Astrocyte (in vitro differentiated cells and primary cell): ENCODE measurements around the gene ASB18. TPM values are rescaled to one million over a fixed set of nuclear protein-coding genes. Genes with fewer than 3 reads are reported as not detected.
A peak's percentile ranks its signal among the peaks of the same experiment; 100 is the strongest.

Experiments
- DNase-seq: peaks from one replicate; pipeline ENCODE4 v3.0.0-alpha.2; 2010; ENCODE audit warnings: low read depth
- FAIRE-seq: peaks from 2 replicates; lab custom pipeline; 2011; peaks lifted over from hg19 to GRCh38; lab: Jason Lieb, UNC
- H2AFZ ChIP-seq: 2 replicates; pipeline ENCODE4 v1.6.0; 2012; ENCODE audit warnings: low read depth, low read length, inconsistent platforms
- H3K27ac ChIP-seq: 2 replicates; pipeline ENCODE4 v1.5.1; 2011; ENCODE audit warnings: low read depth, low read length, inconsistent platforms
- H3K27me3 ChIP-seq: 2 replicates; pipeline ENCODE4 v1.6.0; 2011; ENCODE audit warnings: low read length, inconsistent platforms; ENCODE audit not compliant: insufficient read depth
- H3K36me3 ChIP-seq: 2 replicates; pipeline ENCODE4 v1.5.1; 2011; ENCODE audit warnings: low read length, inconsistent platforms; ENCODE audit not compliant: insufficient read depth
- H3K4me1 ChIP-seq: 2 replicates; pipeline ENCODE4 v1.5.1; 2011; ENCODE audit warnings: low read length, inconsistent platforms; ENCODE audit not compliant: insufficient read depth
- H3K4me2 ChIP-seq: 2 replicates; pipeline ENCODE4 v1.6.0; 2012; ENCODE audit warnings: low read length, inconsistent platforms
- H3K4me3 ChIP-seq: 2 replicates; pipeline ENCODE4 v1.5.1; 2011; ENCODE audit warnings: low read depth, mild to moderate bottlenecking, low read length, inconsistent platforms; ENCODE audit not compliant: insufficient read depth
- H3K79me2 ChIP-seq: 2 replicates; pipeline ENCODE4 v1.6.0; 2012; ENCODE audit warnings: mild to moderate bottlenecking, low read length, inconsistent platforms; ENCODE audit not compliant: insufficient read depth
- H3K9ac ChIP-seq: 2 replicates; pipeline ENCODE4 v1.6.0; 2012; ENCODE audit warnings: mild to moderate bottlenecking, low read length, inconsistent platforms
- H3K9me3 ChIP-seq: 2 replicates; pipeline ENCODE4 v1.5.1; 2012; ENCODE audit warnings: low read depth, mild to moderate bottlenecking, low read length, inconsistent platforms; ENCODE audit not compliant: insufficient read depth
- H4K20me1 ChIP-seq: 2 replicates; pipeline ENCODE4 v1.6.0; 2012; ENCODE audit warnings: low read length, inconsistent platforms; ENCODE audit not compliant: insufficient read depth
- H3K27ac Mint-ChIP-seq: one replicate; pipeline ENCODE4 v1.8.0; 2021; ENCODE audit warnings: mild to moderate bottlenecking, mixed read lengths; ENCODE audit not compliant: unreplicated experiment
- H3K27me3 Mint-ChIP-seq: one replicate; pipeline ENCODE4 v1.8.0; 2021; ENCODE audit warnings: low read depth, mixed read lengths; ENCODE audit not compliant: unreplicated experiment
- H3K36me3 Mint-ChIP-seq: one replicate; pipeline ENCODE4 v1.8.0; 2021; ENCODE audit warnings: low read depth, mixed read lengths; ENCODE audit not compliant: unreplicated experiment
- H3K4me1 Mint-ChIP-seq: one replicate; pipeline ENCODE4 v1.8.0; 2021; ENCODE audit warnings: low read depth, mixed read lengths; ENCODE audit not compliant: unreplicated experiment
- H3K4me3 Mint-ChIP-seq: one replicate; pipeline ENCODE4 v1.8.0; 2021; ENCODE audit warnings: mild to moderate bottlenecking, moderate library complexity, mixed read lengths; ENCODE audit not compliant: unreplicated experiment
- H3K9me3 Mint-ChIP-seq: one replicate; pipeline ENCODE4 v1.8.0; 2021; ENCODE audit warnings: mild to moderate bottlenecking, mixed read lengths; ENCODE audit not compliant: unreplicated experiment
- CTCF ChIP-seq: IDR thresholded peaks from 2 replicates; pipeline ENCODE4 v1.5.1; 2011; ENCODE audit warnings: low read depth, mild to moderate bottlenecking, inconsistent platforms, low read length, moderate library complexity; ENCODE audit not compliant: insufficient read depth
- EZH2 ChIP-seq: IDR thresholded peaks from 2 replicates; pipeline ENCODE4 v1.6.1; 2012; ENCODE audit warnings: mild to moderate bottlenecking, low read length, inconsistent platforms; ENCODE audit not compliant: insufficient read depth
- total RNA-seq: library from RNA; stranded (reverse); gene quantifications from 2 replicates; pipeline ENCODE4 v1.2.1, GENCODE V29; 2021

Gene ASB18
- total RNA-seq, 1 donor from 2014 or later: not detected

- H3K27ac ChIP-seq: peak overlapping the region; percentile 37
- H3K27me3 Mint-ChIP-seq: peaks cover 10% of the 10 kb centered on the region
- no peak for TF ChIP-seq EZH2
- no peak for TF ChIP-seq CTCF
- H2AFZ ChIP-seq: peak overlapping the region; percentile 64
- no peak overlapping the region for H3K27ac Mint-ChIP-seq
- H3K79me2 ChIP-seq: no peaks in the 10 kb centered on the region
- H3K36me3 Mint-ChIP-seq: no peaks in the 10 kb centered on the region
- H3K27me3 ChIP-seq: no peaks in the 10 kb centered on the region
- no peaks in the 10 kb centered on the region for H3K36me3 ChIP-seq
- H3K4me3 ChIP-seq: peak overlapping the region; percentile 53
- peak overlapping the region; percentile 84 for H3K4me2 ChIP-seq
- peak; percentile 59 for FAIRE-seq
- H3K9me3 ChIP-seq: no peaks in the 10 kb centered on the region
- peak overlapping the region; percentile 81 for H3K9ac ChIP-seq
- peaks cover 42% of the 10 kb centered on the region for H3K4me1 ChIP-seq
- no peak for DNase-seq
- no peak overlapping the region for H3K4me3 Mint-ChIP-seq
- peaks cover 16% of the 10 kb centered on the region for H3K4me1 Mint-ChIP-seq
- H3K9me3 Mint-ChIP-seq: peaks cover 8% of the 10 kb centered on the region
- H4K20me1 ChIP-seq: no peaks in the 10 kb centered on the region
These were observed 85.3 kb downstream of the ASB18 start for GRCh38 chr2:236178890-236179235.

GRCh38 chr2:236177967-236178889 lies 86.0 kb downstream of the ASB18 start:
- FAIRE-seq: no peak
- peak; percentile 26 for DNase-seq
- H3K4me3 Mint-ChIP-seq: peak overlapping the region; percentile 66

More at GRCh38 chr2:236177967-236178889, 86.0 kb downstream of the ASB18 start:
- Histone ChIP-seq H3K4me2 (peak overlapping the region; percentile 84), H3K4me3 (peak overlapping the region; percentile 53), H3K4me1 (peaks cover 47% of the 10 kb centered on the region), H3K36me3 (no peaks in the 10 kb centered on the region), H3K27me3 (peaks cover 6% of the 10 kb centered on the region), H3K9ac (peak overlapping the region; percentile 81), H3K9me3 (no peaks in the 10 kb centered on the region), H2AFZ (peak overlapping the region; percentile 64), H3K27ac (peak overlapping the region; percentile 37), H3K79me2 (no peaks in the 10 kb centered on the region), H4K20me1 (no peaks in the 10 kb centered on the region)
- H3K4me1 Mint-ChIP-seq: peaks cover 16% of the 10 kb centered on the region
- H3K36me3 Mint-ChIP-seq: no peaks in the 10 kb centered on the region
- H3K9me3 Mint-ChIP-seq: peaks cover 10% of the 10 kb centered on the region
- no peak overlapping the region for H3K27ac Mint-ChIP-seq
- peaks cover 13% of the 10 kb centered on the region for H3K27me3 Mint-ChIP-seq
- TF ChIP-seq CTCF: peak; percentile 38
- no peak for TF ChIP-seq EZH2
